Fibroblast of pulmonary artery (primary cell): ENCODE measurements around the gene KCNN3.

Source experiments
- DNase-seq: peaks from one replicate; pipeline ENCODE4 v3.0.0-alpha.2; 2010; ENCODE audit warnings: low read depth
- H3K4me3 ChIP-seq: replicated peaks from 2 replicates; pipeline ENCODE4 v1.5.1; 2011; ENCODE audit warnings: low read depth, mild to moderate bottlenecking, control low read depth, low read length, moderate library complexity
- CTCF ChIP-seq: IDR thresholded peaks from 2 replicates; pipeline ENCODE4 v1.5.1; 2011; ENCODE audit warnings: mild to moderate bottlenecking, control low read depth, low read length, inconsistent platforms; ENCODE audit errors: missing control alignments

KCNN3 gene

GRCh38 chr1:154806333-154806732 is 63.7 kb downstream of the KCNN3 start:
- DNase-seq = no peak
- TF ChIP-seq CTCF = no peak
- H3K4me3 ChIP-seq = no peak overlapping the region

GRCh38 chr1:154802982-154803920 is 66.8 kb downstream of the KCNN3 start:
- DNase-seq = no peak
- no peak overlapping the region for H3K4me3 ChIP-seq
- TF ChIP-seq CTCF = no peak

GRCh38 chr1:154802336-154802969 is 67.6 kb downstream of the KCNN3 start:
- TF ChIP-seq CTCF = no peak
- H3K4me3 ChIP-seq = no peak overlapping the region
- no peak for DNase-seq

- no peak for TF ChIP-seq CTCF
- DNase-seq = no peak
- H3K4me3 ChIP-seq = no peak overlapping the region
Measured at GRCh38 chr1:154801234-154802011, 68.7 kb downstream of the KCNN3 start.

- no peak for TF ChIP-seq CTCF
- DNase-seq = no peak
- H3K4me3 ChIP-seq = no peak overlapping the region
Measured at GRCh38 chr1:154799188-154799587, 70.9 kb downstream of the KCNN3 start.

- DNase-seq = no peak
- no peak for TF ChIP-seq CTCF
- H3K4me3 ChIP-seq = no peak overlapping the region
Measured at GRCh38 chr1:154798645-154799044, 71.4 kb downstream of the KCNN3 start.
